Measurements from ENCODE around the gene CENPX.

Gene CENPX

GRCh38 chr17:82055023-82055964 is 32.6 kb upstream of the CENPX start:
- no peak for DNase-seq

DNA sequence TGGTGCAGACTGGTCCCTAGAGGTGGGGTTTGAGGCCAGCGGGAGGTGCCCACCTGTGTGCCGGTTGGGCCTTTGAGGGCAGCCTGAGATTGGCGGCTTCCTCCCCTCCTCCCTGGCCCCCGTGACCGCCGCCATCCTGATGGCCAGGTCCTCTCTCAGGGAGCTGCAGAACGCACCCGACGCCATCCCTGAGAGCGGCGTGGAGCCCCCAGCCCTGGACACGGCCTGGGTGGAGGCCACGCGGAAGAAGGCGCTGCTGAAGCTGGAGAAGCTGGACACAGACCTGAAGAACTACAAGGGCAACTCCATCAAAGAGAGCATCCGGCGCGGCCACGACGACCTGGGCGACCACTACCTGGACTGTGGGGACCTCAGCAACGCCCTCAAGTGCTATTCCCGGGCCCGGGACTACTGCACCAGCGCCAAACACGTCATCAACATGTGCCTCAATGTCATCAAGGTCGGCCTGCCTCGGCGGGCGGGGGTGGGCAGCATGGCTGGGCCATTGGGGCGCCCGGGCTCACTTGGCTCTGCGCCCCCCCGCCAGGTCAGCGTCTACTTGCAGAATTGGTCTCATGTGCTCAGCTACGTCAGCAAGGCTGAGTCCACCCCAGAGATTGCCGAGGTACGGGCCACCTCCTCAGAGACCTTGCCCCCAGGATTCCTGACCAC is 31.8 kb upstream of the CENPX start:
- no peak for DNase-seq

GRCh38 chr17:82053556-82054263 is 31.0 kb upstream of the CENPX start:
- DNase-seq: no peak

DNA sequence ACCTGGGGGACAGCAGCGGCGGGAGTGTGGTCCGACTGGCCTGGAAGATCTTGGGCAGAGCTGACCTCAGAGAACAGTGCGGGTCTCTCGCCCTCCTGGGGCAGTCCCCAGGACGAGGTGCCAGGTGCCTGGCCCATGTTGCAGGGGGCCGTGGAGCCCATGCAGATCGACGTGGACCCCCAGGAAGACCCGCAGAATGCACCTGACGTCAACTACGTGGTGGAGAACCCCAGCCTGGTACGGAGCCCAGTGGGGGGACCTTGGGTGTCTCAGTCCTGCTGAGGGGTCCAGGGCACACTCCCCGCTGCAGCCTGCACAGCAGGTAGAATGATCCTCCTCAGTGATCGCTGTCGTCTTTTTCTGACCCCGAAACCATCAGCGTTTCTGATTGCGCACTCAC is 30.5 kb upstream of the CENPX start:
- DNase-seq: no peak

DNA sequence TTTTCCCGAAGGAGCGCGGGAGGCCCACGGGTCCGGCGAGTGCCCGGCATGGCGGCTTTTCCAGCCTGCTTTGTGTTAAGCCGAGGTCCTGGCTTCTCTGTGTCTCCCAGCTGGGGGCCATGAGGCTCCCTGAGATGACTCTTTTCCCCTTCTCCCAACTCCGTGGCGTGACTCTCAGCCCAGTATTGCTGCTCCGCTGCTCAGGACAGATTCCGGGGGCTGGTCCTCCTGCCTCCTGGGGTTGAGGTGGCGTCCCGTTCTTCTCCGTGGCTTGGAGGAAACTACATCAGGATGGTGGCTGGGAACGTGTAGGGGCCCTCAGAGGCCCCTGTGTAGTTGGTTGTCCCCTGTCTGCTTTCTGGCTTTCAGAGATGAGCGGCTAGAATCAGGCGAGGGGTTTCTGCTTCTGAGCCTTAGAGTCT is 30.0 kb upstream of the CENPX start:
- DNase-seq: no peak

GRCh38 chr17:82051776-82052637 is 29.3 kb upstream of the CENPX start, which contains the start of the genes GPS1 and RFNG:
GPS1 (plus strand) TSS chr17:82051898; CDS start chr17:82051932, 34 bp downstream.
RFNG (minus strand) TSS chr17:82051811; CDS start chr17:82051766, 45 bp downstream.
- peak; percentile 87 for DNase-seq

GRCh38 chr17:82050761-82051641 is 28.3 kb upstream of the CENPX start:
- DNase-seq: no peak

- no peak for DNase-seq
Measured at GRCh38 chr17:82050152-82050760, 27.6 kb upstream of the CENPX start.

DNA sequence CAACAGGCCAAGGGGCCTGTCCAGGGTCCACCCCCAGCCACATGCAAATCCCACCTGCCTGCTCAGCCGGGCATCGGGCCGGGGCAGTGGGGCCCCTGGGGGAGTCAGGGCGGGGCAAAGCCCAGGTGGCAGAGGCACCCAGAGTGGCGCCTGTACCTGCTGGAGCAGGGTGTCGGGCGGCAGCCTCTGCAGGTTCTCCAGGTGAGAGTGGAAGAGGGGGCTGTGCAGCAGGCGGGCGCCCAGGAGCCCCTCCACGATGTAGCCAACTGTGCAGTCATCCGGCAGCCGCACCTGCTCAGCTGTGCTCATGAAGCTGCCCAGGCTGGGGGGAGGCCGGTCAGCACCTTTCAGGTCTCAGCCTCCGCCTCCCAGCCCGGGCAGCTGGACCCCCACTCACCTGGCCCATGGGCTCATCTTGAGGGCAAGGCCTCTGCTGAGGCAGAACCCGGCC is 26.9 kb upstream of the CENPX start:
- no peak for DNase-seq

DNA sequence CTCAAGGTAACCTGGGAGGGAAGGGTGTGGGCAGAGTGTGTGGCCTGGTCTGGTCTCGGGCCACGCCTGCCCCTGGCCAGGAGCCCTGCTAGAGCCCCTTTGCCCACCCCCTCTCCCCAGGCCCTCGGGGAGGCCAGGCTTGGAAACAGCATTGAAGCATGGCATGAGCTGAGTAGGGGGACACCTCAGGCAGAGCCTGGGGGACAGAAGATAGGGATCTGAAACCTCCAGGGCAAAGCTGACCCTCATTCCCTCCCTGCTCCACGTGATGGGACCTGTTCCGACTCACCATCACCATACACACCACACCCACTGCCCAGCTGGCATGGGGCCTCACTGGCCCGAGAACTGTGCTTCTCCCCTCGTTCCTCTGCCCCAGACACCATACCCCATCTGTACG is 26.4 kb upstream of the CENPX start:
- DNase-seq: no peak

GRCh38 chr17:82048571-82048971 is 25.9 kb upstream of the CENPX start:
- DNase-seq: no peak

GRCh38 chr17:82047914-82048570 is 25.4 kb upstream of the CENPX start:
- DNase-seq: no peak

GRCh38 chr17:82047379-82047778 is 24.7 kb upstream of the CENPX start:
- no peak for DNase-seq

DNA sequence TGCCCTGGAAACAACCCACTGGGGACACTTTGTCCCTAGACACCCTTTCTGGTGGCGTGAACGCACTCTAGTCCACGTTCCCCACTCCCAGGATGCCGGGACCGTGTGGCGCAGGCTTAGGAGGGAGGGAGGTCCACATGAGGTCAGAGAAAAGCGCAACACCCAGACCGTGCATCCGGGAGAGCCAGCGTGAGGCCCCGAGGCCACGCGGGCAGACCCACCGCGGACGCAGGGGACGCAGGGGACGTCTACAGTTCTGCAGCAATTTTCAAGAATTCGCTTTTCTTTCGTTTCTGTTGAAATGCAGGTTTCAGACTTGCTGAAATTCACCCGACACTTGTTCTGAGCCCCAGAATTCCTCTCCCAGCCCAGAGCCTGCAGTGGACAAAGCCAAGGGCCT is 24.2 kb upstream of the CENPX start:
- no peak for DNase-seq

- DNase-seq: no peak
Measured at GRCh38 chr17:82045936-82046484, 23.3 kb upstream of the CENPX start.

DNA sequence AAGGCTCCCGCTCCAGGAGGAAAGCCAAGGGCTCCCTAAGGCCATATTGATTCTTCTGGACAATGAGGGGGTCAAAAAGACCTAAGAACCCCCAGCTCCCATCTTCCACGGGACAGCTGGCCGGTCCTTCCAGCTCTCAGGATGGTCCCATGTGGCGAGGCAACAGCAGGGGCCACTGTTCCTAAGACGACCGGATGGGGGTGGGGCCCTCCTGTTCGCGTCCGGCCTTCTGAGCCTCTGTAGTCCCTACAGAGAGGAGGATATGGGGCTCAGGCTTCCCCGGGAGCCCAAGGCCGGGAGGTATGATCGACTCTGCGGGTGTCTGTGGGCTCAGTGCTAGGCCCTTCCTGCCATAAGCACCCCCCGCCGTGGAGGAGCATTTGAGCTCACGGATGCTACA is 20.8 kb upstream of the CENPX start:
- no peak for DNase-seq

GRCh38 chr17:82042649-82043048 is 20.0 kb upstream of the CENPX start:
- no peak for DNase-seq

DNA sequence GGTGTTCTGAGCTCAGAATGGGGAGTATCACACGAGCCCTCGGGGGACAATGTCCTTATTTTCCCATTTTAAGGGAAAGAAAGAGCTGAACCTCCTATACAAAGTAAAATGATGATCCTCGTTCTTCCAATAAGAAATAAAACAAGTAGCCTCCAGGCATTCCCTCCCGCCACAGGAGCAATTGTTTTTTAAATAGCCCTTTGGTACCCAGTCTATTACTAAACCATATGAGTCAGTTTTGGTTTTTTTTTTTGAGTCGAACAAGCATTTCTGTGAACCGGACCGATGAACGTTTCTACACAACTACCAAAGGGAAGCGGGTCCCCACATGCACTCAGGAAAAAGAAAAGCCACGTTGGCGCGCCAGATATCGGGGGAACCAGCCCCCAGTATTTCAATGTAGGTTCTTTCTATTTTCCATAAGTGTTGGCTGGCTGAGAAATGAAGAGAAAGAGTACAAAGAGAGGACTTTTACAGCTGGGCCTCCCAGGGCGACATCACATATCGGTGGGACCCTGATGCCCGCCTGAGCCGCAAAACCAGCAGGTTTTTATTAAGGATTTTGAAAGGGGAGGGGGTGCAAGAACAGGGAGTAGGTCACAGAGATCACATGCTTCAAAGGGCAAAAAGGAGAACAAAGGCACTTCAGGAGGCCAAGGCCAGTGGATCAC is 18.6 kb upstream of the CENPX start:
- DNase-seq: no peak

- no peak for DNase-seq
Measured at GRCh38 chr17:82039695-82040299, 17.1 kb upstream of the CENPX start.

All from CD4-positive, alpha-beta T cell treated with Interleukin-6 for 4 hours (primary cell).